Stimulated activated CD4-positive, alpha-beta T cell treated with anti-CD3 and anti-CD28 coated beads, Interleukin-15, amount 100 ng/mL, for 48 hours (primary cell): ENCODE measurements around the gene SLC39A11.

Experiments
- DNase-seq, 2 donors: peaks; one replicate each; pipeline ENCODE4 v3.0.0-alpha.2; 2020; ENCODE audit warnings: low read depth in 2 of 2

Gene SLC39A11

GRCh38 chr17:72619976-72620650 lies 472.4 kb downstream of the SLC39A11 start:
- DNase-seq = no peak

- DNase-seq = no peak
Observed at GRCh38 chr17:72618001-72618509, 474.4 kb downstream of the SLC39A11 start.

- DNase-seq = no peak
Observed at GRCh38 chr17:72617557-72617956, 474.9 kb downstream of the SLC39A11 start.

- no peak for DNase-seq
Observed at GRCh38 chr17:72616447-72616846, 476.0 kb downstream of the SLC39A11 start.

GRCh38 chr17:72615627-72615991 lies 476.9 kb downstream of the SLC39A11 start:
- DNase-seq = no peak

GRCh38 chr17:72614871-72615626 lies 477.4 kb downstream of the SLC39A11 start:
- DNase-seq = no peak

GRCh38 chr17:72614476-72614870 lies 478.0 kb downstream of the SLC39A11 start:
- no peak for DNase-seq

GRCh38 chr17:72613806-72614292 lies 478.6 kb downstream of the SLC39A11 start:
- no peak for DNase-seq

- no peak for DNase-seq
Observed at GRCh38 chr17:72613396-72613795, 479.1 kb downstream of the SLC39A11 start.

- DNase-seq = no peak
Observed at GRCh38 chr17:72611172-72611571, 481.3 kb downstream of the SLC39A11 start.

GRCh38 chr17:72609501-72609900 lies 483.0 kb downstream of the SLC39A11 start:
- DNase-seq = no peak

- DNase-seq = no peak
Observed at GRCh38 chr17:72608436-72608835, 484.1 kb downstream of the SLC39A11 start.

- DNase-seq = no peak
Observed at GRCh38 chr17:72606656-72607055, 485.8 kb downstream of the SLC39A11 start.

- DNase-seq = no peak
Observed at GRCh38 chr17:72605543-72605942, 486.9 kb downstream of the SLC39A11 start.

- DNase-seq = no peak
Observed at GRCh38 chr17:72604518-72604917, 488.0 kb downstream of the SLC39A11 start.

- DNase-seq = no peak
Observed at GRCh38 chr17:72603420-72604242, 488.9 kb downstream of the SLC39A11 start.

GRCh38 chr17:72602517-72603419 lies 489.7 kb downstream of the SLC39A11 start:
- no peak for DNase-seq

- no peak for DNase-seq
Observed at GRCh38 chr17:72600934-72601333, 491.6 kb downstream of the SLC39A11 start.

- DNase-seq = no peak
Observed at GRCh38 chr17:72599891-72600290, 492.6 kb downstream of the SLC39A11 start.

- no peak for DNase-seq
Observed at GRCh38 chr17:72598695-72599094, 493.8 kb downstream of the SLC39A11 start.
